PC-3 (cell line): ENCODE data around the gene CERK.

Experiments used
- EZH2 ChIP-seq: fragments of 300-600 bp; sonication (generic); IDR thresholded peaks from one replicate; pipeline ENCODE4 v1.6.1; 2017; ENCODE audit warnings: antibody characterized with exemption, mild to moderate bottlenecking, low read length; ENCODE audit not compliant: unreplicated experiment
- EZH2phosphoT487 ChIP-seq: fragments of 300-600 bp; sonication (generic); IDR thresholded peaks from 2 replicates; pipeline ENCODE4 v1.6.1; 2018; ENCODE audit warnings: mild to moderate bottlenecking, antibody characterized with exemption, low read length, borderline replicate concordance
- TF ChIP-seq, protein P1 (sequence below): fragments of 300-600 bp; sonication (generic); conservative IDR thresholded peaks from 2 replicates; pipeline ENCODE4 v1.5.1; 2017; ENCODE audit warnings: antibody characterized with exemption, low read depth, mild to moderate bottlenecking, low read length

DNA sequence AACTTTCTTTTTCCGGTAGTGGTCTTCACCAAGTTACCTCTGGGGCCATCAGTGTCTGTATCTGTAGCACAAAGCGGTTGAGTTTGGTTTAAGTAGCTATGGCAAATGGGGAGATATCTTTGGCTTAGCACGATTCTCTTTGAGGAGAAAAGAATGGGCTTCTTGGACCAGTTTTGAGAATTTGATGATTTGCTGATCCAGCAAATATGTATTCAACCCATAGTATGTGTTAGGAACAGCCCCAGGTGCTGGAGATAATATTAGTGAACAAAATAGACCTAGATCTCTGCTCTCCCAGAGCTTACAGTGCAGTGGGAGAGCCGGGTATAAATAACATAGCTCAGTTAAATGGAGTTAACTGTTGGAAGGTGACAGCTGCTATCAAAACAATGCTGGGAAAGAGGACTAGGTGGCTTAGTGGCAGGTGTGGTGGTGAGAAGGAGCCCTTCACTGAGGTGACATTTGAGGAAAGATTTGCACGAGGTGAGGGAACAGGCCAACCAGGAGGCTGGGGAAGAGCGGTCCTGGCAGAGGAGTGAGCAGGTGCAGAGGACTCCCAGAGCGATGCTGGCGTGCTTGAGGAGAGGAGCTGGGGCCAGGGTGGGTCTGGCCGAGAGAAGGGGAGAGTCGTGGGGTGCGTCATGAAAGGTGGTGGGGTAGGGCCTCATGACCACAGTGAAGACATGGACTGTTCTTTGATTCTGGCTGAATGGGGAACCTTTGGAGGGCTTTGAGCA lies 29.4 kb upstream of the CERK start:
- TF ChIP-seq, protein P1, sequence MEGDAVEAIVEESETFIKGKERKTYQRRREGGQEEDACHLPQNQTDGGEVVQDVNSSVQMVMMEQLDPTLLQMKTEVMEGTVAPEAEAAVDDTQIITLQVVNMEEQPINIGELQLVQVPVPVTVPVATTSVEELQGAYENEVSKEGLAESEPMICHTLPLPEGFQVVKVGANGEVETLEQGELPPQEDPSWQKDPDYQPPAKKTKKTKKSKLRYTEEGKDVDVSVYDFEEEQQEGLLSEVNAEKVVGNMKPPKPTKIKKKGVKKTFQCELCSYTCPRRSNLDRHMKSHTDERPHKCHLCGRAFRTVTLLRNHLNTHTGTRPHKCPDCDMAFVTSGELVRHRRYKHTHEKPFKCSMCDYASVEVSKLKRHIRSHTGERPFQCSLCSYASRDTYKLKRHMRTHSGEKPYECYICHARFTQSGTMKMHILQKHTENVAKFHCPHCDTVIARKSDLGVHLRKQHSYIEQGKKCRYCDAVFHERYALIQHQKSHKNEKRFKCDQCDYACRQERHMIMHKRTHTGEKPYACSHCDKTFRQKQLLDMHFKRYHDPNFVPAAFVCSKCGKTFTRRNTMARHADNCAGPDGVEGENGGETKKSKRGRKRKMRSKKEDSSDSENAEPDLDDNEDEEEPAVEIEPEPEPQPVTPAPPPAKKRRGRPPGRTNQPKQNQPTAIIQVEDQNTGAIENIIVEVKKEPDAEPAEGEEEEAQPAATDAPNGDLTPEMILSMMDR: no peak
- TF ChIP-seq EZH2 (no peak), EZH2phosphoT487 (no peak)
